AG04449 (cell line): ENCODE measurements around the gene GOLT1B.

Experiments used
- CTCF ChIA-PET: fragments of 350-600 bp; formaldehyde crosslinking; extraction: SDS; loops from one replicate; lab custom pipeline; 2021; ENCODE audit warnings: antibody characterized with exemption; lab: Yijun Ruan, JAX
- POLR2A ChIA-PET: fragments of 400-600, 350-600 bp; formaldehyde crosslinking; extraction: SDS; loops from one replicate; lab custom pipeline; 2020; ENCODE audit warnings: antibody characterized with exemption, inconsistent platforms; lab: Yijun Ruan, JAX
- DNase-seq: peaks from one replicate; pipeline ENCODE4 v3.0.0-alpha.2; 2010; ENCODE audit warnings: low read depth, low spot score
- H3K4me3 ChIP-seq: 2 replicates; pipeline ENCODE4 v1.5.1; 2011; ENCODE audit warnings: low read depth, mild to moderate bottlenecking, control low read depth, low read length
- CTCF ChIP-seq: IDR thresholded peaks from one replicate; pipeline ENCODE4 v1.5.1; 2011; ENCODE audit warnings: mild to moderate bottlenecking, moderate library complexity, low read length, control low read depth, inconsistent platforms; ENCODE audit not compliant: insufficient read depth; ENCODE audit errors: missing control alignments

Gene GOLT1B

DNA sequence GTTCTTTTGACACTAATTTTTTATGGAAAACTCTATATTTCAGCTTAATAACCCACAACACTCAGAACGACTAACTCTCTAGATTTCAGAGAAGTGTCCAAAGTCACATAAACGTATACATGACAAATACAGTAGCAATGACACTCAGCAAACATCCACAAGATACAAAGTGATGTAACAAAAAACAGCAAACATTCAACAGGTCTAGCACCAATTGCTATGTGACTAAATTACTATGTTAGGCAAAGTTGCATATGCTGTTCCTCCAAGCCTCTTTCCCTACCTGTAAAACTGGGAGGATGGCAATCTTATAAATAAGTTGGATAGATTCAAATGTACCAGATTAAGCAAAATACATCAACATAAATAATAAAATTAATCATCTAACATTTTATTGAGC is 1.8 kb upstream of the GOLT1B start:
- CTCF ChIA-PET: interaction anchor here (1.0 to 1.6 kb wide), 2 partner anchors 19 to 183 kb away, joined by 4 read pairs; no protein-coding TSS in a partner anchor
- no peak for DNase-seq
- peak overlapping the region; percentile 81 for H3K4me3 ChIP-seq
- POLR2A ChIA-PET: interaction anchor here (0.6 kb wide), 1 partner anchor 62 kb away, joined by 3 read pairs; the partner anchor contains the start of gene PYROXD1
- no peak for TF ChIP-seq CTCF

DNA sequence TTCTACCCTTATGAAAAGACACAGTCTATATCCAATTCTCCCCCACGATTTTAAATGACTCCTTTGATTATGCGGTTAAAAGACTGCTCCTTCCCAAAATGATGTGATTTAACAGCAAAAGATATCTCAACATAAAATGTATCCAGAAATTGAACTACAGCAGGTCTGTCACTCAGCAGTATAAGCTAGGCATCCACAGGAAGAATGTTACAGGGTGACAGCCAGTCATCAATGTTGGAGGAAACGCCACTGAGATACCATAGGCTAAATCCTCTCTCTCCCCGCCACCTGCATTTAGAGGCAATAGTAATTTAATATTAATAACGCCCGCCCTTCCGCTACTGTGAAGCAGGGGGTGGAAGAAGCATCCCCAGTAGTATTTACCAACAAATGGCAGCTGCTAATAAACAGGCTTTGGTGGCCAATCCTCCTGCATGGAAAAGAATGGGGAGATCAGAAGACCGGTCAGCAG is 767 bp upstream of the GOLT1B start:
- DNase-seq: no peak
- CTCF ChIA-PET: interaction anchor here (1.8 kb wide), 1 partner anchor 180 kb away, joined by 11 read pairs; no protein-coding TSS in a partner anchor

GRCh38 chr12:21502164-21502496 is 541 bp downstream of the GOLT1B start:
- ChIA-PET POLR2A (interaction anchor here (0.6 to 2.2 kb wide), 3 partner anchors 10 to 166 kb away, joined by 3 to 7 read pairs (median 4); partner anchors contain the start of gene LDHB), CTCF (interaction anchor here (1.8 kb wide), 1 partner anchor 178 kb away, joined by 11 read pairs; no protein-coding TSS in a partner anchor)
- H3K4me3 ChIP-seq: peak overlapping the region; percentile 92
- no peak for TF ChIP-seq CTCF
- DNase-seq: no peak

More for the DNA sequence above, 767 bp upstream of the GOLT1B start:
- H3K4me3 ChIP-seq: peak overlapping the region; percentile 81
- no peak for TF ChIP-seq CTCF
- POLR2A ChIA-PET: interaction anchor here (2.2 kb wide), 1 partner anchor 157 kb away, joined by 7 read pairs; the partner anchor contains the start of gene LDHB

GRCh38 chr12:21502872-21503271 is 1.3 kb downstream of the GOLT1B start:
- ChIA-PET CTCF (no interaction called here), POLR2A (no interaction called here)
- no peak for DNase-seq
- H3K4me3 ChIP-seq: peak overlapping the region; percentile 92
- no peak for TF ChIP-seq CTCF

DNA sequence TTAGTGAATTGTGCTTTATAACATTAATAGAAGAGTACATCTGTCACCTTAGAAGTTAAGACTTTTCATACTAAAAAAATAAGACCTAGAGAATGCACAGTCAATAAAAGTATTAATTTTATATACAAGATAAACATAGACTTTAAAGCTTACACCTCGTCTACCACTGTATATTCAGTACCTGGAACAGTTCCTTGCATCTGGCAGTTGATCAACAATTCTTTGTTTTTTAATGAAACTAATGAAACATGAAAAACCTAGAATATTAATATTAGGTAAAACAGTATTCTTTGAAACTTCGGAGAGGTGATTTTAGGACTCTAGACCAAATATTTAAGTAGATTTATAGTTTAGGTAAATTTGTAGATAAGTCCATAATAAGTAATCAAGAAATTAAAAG is 4.3 kb downstream of the GOLT1B start:
- no peak overlapping the region for H3K4me3 ChIP-seq
- ChIA-PET POLR2A (no interaction called here), CTCF (interaction anchor here (0.9 kb wide), 1 partner anchor 13 kb away, joined by 3 read pairs; no protein-coding TSS in a partner anchor)

GRCh38 chr12:21507849-21508248 is 6.3 kb downstream of the GOLT1B start:
- POLR2A ChIA-PET: no interaction called here
- no peak overlapping the region for H3K4me3 ChIP-seq
- TF ChIP-seq CTCF: no peak
- CTCF ChIA-PET: interaction anchor here (1.4 kb wide), 1 partner anchor 20 kb away, joined by 4 read pairs; no protein-coding TSS in a partner anchor
- DNase-seq: no peak

More for the DNA sequence above, 4.3 kb downstream of the GOLT1B start:
- no peak for DNase-seq
- TF ChIP-seq CTCF: no peak
